HG02759 (cell line): ENCODE data around the gene CCDC59.
"Not testable (repeated sequence)": the region's sequence is repeated elsewhere in the genome, so short reads cannot be mapped to it uniquely, and the experiment has no call there.

ENCODE experiments used
- ATAC-seq: cut with Tn5 transposase; IDR thresholded peaks from one replicate; pipeline ENCODE4 v1.9.1; 2021; ENCODE audit warnings: mild to moderate bottlenecking, moderate library complexity; ENCODE audit not compliant: unreplicated experiment

The CCDC59 gene

DNA sequence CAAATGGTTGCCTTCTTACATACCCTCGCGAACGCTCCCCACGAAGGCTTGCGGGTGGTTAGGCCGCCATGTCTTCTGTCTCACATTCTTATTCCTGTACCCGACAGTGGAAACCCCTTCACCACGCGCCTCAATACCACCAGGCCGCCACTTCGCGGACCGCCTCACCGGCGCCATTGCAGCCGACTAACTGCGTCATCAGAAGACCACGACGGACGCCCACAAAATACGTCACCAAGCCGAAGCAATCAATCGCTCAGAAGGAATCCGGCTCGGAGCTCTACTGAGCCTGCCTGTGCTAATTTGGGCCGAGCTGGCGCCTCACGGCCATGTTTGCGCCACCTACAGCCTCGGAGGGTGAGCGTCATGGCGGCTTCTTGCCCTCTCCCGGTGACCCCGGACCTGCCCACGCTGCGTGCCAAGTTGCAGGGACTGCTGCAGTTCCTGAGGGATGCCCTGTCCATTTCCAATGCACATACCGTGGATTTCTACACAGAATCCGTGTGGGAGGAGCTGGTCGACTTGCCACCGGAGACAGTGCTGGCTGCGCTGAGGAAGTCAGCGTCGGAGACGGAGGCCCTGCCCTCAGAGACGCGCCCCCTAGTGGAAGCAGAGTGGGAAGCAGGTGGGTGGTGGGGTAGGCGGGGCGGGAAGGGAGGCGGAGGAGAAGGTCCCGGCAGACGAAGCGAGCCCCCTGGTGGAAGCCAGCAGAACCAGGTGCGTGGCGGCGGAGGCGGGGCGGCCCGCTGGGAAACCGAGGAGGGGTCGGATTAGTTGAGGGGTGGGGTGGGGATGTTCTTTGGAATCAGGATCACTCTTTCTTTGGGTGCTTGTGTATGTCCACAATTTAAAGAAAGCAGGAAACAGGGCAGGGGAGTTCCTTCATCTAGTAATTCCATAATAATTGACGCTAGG is at the start of gene CCDC59, which contains the start of gene METTL25:
Gene CCDC59 (minus strand): TSS at position 188 of the 915 bp plus-strand sequence. CDS start 11 bp downstream, at position 177.
Gene METTL25 (plus strand): TSS at position 330 of the 915 bp plus-strand sequence. CDS start 37 bp downstream, at position 367.
- peak; percentile 94 for ATAC-seq

GRCh38 chr12:82407481-82407880 is 49.3 kb upstream of the CCDC59 start:
- ATAC-seq, result no peak

DNA sequence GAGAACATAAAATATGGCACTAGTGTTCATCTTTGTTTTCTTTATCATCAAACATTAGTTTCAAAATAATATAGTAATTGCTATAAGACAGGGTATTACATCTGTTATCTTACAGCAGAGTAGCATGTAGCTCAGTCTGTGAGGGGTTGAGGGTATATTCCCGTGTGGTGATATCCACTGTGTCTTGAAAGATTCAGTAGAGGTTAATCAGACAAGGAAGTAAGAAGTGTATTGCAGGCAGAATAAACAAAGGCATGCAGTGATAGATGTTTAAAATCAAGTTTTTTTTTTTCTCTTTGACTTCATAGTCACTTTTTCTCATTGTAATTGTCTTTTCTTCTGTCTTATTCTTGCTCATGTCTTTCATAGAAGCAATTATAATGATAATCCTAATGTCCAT is 48.5 kb upstream of the CCDC59 start:
- ATAC-seq, result no peak

- no peak for ATAC-seq
Observed at GRCh38 chr12:82400819-82401218, 42.6 kb upstream of the CCDC59 start.

- no peak for ATAC-seq
Observed at GRCh38 chr12:82398879-82399278, 40.7 kb upstream of the CCDC59 start.

DNA sequence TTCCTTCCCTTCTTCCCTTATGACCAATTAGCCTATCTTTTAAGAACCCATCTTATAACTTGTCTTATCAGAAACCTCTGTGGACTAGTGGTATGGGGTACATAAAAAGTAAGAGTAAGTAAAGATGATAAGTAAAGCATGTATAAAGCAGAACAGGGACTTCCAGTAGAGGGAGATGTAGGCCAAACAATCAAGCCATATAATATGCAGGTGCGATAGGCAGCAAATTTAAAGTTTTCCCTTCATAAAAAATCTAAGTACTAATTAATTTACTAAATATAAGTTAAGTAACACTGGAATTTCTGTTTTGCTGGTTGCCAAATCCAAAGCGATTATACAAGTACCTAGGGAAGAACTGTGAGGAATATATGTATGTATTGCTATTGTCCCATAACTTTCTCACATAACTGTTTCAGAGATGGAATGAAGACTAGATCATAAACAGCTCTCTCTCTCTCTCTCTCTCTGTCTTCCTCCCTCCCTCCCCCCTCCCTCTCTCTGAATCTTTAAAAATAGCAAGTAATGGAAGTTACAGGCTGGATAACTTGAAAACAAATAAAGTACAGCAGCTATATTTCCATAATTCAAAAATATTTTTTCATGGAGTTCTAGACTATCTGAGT is 25.9 kb upstream of the CCDC59 start:
- ATAC-seq, result peak; percentile 52

DNA sequence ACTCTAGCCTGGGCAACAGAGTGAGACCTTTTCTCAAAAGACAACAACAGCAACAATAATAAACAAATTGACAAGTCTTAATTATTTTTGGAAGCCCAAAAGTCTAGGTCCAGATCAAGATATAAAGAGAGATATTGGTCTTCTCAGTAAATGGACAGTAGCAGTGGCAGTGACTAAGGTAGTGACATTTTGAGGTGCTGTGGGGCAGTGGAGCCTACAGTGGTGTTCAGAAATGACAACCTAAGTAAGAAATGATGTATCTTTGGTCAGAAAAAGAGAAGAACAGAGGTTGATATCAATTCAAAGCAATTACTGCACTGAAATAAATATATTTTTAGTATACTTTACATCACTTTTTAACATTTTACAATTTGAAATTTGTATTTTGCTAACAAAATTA is 20.8 kb upstream of the CCDC59 start:
- no peak for ATAC-seq

DNA sequence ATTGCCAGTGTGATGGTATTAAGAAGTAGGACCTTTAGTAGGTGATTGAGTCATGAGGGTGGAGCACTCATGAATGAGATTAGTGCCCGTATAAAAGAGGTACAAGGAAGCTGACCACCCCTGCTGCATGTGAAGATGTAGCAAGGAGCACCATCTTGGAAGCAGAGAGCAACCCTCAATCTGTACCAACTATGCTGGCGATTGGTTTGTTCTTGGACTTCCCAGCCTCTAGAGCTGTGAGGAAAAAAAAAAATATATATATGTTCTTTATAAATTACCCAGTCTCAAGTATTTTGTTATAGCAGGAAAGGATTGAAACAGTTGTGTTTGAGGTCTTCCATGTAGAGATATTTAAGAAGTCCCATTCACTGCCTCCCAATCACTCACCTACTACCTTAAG is 17.0 kb upstream of the CCDC59 start:
- ATAC-seq, result no peak

DNA sequence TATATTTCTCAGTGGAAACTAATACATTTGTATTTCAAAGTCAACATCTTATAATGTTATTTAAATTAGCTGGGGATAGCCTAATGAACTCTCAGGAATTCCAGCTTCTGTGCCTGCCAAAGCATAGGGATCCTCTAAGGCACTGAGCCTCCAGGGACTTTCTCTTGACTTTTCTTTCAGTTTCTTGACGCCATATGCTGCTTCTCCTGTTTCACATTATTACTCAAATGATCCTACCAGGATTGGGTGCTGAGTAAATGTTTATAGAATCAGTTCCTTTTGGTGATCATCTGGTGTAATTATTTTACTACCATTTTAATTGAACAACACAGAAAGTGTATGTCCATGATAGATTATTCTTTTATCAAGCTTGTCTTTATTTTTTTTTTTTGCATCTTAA is 8.0 kb upstream of the CCDC59 start:
- no peak for ATAC-seq

GRCh38 chr12:82363990-82364389 is 5.8 kb upstream of the CCDC59 start:
- no peak for ATAC-seq

DNA sequence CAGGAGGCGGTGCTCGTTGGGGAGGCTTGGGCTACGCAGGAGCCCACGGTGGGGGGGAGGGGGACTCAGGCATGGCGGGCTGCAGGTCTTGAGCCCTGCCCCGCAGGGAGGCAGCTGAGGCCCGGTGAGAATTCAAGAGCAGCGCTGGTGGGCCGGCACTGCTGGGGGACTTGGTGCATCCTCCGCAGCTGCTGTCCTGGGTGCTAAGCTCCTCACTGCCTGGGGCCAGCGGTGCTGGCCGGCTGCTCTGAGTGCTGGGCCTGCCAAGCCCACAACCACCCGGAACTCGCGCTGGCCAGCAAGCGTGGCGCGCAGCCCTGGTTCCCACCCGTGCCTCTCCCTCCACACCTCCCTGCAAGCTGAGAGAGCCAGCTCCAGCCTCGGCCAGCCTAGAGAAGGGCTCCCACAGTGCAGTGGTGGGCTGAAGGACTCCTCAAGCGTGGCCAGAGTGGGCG is 3.3 kb upstream of the CCDC59 start:
- ATAC-seq, result no peak

DNA sequence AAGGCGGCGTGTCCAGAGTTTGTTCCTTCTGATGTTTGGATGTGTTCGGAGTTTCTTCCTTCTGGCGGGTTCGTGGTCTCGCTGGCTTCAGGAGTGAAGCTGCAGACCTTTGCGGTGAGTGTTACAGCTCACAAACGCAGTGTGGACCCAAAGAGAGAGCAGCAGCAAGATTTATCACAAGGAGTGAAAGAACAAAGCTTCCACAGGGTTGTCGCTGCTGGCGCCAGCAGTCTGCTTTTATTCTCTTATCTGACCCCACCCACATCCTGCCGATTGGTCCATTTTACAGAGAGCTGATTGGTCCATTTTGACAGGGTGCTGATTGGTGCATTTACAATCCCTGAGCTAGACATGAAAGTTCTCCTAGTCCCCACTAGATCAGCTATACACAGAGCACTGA is 2.6 kb upstream of the CCDC59 start:
- not testable (repeated sequence) for ATAC-seq

GRCh38 chr12:82359115-82359478 is 910 bp upstream of the CCDC59 start:
- ATAC-seq, result peak; percentile 3

DNA sequence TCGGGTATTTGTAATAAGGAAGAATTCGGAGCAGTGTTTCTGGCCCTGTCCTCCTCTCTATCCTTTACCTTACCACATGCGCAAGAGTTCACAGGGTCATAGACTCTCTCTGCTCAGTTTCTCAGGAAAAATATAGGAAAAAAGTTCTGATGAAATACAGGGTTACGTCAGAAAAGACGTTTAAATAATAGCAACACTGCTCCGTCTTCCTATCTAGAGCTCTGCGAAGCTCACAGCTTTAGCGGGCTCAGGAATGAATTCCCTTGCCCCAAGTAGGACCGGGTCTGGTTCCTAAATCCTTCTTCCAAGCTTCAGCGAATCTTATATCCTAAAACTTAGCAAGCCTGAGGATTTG is 365 bp downstream of the CCDC59 start:
- ATAC-seq, result no peak

DNA sequence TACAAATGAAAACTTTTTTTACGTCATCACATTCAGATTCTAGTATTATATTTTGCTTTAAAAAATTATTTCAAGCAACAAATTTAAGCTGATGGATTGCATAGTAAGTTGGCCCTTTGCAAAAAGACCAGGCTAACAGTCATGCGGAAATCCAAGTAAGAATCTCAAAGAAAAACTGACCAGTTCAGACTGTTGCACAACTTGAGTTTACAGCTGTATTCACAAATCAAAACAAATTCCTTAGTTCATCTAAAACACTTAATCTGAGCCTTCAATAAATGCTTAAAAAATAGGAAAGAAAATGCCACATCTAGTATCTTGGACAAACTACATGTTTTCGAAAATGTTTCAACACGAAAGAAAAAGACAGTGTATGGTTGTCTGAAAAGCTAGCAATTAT is 847 bp downstream of the CCDC59 start:
- no peak for ATAC-seq

GRCh38 chr12:82351390-82351789 is 6.8 kb downstream of the CCDC59 start:
- no peak for ATAC-seq

DNA sequence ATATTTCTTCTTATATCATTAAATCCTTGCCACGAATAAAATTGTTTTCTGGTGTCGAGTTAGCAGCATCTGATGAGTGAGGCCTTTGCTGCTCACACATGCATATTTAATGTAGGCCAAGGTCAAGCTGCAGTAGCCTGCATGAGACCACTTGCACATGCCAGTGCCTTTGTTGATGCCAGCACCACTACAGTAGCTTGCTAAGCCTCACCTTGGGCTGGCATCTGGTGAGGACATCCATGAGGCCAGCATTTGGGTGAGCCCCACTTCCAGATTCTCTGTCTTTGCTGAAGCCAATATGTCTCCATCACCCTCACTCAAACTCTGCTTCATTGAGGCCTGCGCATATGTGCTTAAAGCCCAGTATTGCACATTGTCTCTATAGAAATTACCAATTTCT is 8.0 kb downstream of the CCDC59 start:
- ATAC-seq, result no peak

DNA sequence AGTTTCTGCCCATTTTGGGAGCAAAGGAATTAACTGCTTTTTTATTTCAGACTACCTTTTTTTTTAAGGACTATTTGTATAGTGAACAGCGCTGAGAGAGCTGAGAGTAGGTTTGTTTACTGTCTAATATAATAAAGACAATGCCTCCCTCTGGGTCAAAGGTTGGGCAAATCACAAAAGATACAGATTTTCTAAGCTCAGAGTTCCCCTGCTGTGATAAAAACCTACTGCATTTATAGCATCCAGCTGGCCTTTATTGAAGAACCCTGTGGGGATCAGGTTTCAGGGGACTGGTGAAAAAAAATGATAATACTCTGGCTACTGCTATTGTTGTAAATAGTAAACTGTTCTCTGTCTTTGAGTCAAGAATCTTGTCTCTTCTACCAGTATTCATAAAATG is 28.7 kb downstream of the CCDC59 start:
- ATAC-seq, result no peak

DNA sequence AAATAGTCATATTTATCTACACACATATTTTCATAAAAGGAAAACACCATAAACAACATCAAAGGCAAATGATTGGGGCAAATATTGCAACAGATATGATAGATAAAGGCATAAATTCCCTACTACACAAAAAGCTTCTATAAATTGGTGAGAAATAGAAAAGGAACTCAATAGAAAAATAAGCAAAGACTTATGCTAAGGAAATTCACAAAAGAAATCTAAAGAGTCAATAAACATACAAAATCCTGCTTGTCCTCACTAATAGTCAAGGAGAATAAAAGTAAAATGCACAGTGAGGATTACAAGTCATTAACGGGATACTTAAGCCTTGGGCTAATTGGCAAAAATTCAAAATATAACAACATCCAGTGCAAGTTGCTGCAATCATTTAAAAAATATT is 30.3 kb downstream of the CCDC59 start:
- ATAC-seq, result no peak

DNA sequence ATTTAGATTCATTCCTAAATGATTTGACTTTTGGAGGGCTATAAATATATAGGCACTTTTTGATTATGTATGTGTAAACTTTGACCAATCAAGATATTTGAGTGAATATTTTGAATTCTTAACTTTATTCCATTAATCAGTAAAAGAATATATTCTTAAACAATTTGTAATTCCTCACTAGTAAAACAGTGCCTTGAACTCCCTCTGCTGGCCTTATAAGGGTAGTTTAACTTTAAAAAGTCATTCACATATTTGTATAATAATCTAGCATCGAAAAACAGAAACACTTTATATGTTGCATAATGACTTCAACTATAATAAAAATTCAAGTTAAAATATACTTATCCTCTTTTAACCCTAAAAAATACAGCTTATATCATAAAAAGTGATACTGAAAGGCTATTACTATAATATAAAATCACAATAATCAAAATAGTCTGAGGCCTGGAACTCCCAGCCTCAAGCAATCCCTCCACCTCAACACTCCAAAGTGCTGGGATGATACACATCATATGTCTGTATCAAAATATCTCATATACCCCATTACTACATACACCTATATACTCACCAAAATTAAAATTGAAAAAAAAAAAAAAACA is 31.2 kb downstream of the CCDC59 start:
- peak; percentile 39 for ATAC-seq

DNA sequence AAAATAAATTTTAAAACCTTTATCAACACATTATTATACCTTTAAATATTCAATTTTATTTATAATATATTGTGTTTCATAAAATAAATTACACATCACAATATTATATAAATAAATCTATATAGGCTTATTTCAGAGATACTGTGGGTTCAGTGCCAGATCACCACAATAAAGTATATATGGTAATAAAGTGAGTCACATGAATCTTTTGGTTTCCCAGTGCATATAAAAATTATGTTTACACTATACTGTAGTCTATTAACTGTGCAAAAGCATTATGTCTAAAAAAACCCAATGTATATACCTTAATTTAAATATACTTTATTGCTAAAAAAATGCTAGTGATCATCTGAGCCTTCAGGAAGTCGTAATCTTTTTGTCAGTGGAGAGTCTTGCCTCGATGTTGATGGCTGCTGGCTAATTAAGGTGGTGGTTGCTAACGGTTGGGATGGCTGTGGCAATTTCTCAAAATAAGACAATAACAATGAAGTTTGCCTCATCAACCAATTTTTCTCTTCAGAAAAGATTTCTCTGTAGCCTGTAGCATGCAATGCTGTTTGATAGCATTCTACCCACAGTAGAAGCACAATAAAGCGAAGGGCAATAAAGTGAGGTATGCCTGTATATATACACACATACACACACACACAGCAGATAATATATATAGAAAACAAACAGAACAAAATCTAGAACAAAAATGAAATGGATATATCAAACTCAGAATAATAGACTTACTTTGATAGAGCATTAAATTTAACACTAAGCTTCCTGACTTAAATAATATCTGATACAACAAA is 32.4 kb downstream of the CCDC59 start:
- no peak for ATAC-seq
